SK-N-SH treated with all-trans-retinoic acid at 6 μM for 48 hours (cell line): ENCODE data around the gene RPL39L.

ENCODE experiments used
- ARNTL ChIP-seq: fragments of 450-650 bp; formaldehyde crosslinking; IDR thresholded peaks from 2 replicates; pipeline ENCODE4 v1.5.0; 2020; ENCODE audit warnings: low read depth, mild to moderate bottlenecking, moderate library complexity, borderline replicate concordance
- CSDC2 ChIP-seq: fragments of 250-450 bp; sonication (Bioruptor Pico); IDR thresholded peaks from 2 replicates; pipeline ENCODE4 v1.5.0; 2020; ENCODE audit warnings: mild to moderate bottlenecking, moderate library complexity
- CSRNP3 ChIP-seq: fragments of 250-450 bp; sonication (Bioruptor Pico); IDR thresholded peaks from 2 replicates; pipeline ENCODE4 v1.5.1; 2021; ENCODE audit warnings: mild to moderate bottlenecking, moderate library complexity
- ISL1 ChIP-seq: fragments of 250-450 bp; sonication (Bioruptor Pico); IDR thresholded peaks from 2 replicates; pipeline ENCODE4 v2.1.2; 2022; ENCODE audit warnings: mild to moderate bottlenecking, moderate library complexity
- PATZ1 ChIP-seq: fragments of 250-450 bp; sonication (Bioruptor Pico); IDR thresholded peaks from 2 replicates; pipeline ENCODE4 v1.8.0; 2020; ENCODE audit warnings: mild to moderate bottlenecking, moderate library complexity, borderline replicate concordance
- TSHZ2 ChIP-seq: fragments of 250-450 bp; sonication (Bioruptor Pico); IDR thresholded peaks from 2 replicates; pipeline ENCODE4 v1.5.0; 2020; ENCODE audit warnings: mild to moderate bottlenecking, moderate library complexity
- ZFP3 ChIP-seq: fragments of 250-450 bp; sonication (Bioruptor Pico); IDR thresholded peaks from 2 replicates; pipeline ENCODE4 v1.5.0; 2020; ENCODE audit warnings: mild to moderate bottlenecking, moderate library complexity
- ZNF565 ChIP-seq: fragments of 450-650 bp; formaldehyde crosslinking; conservative IDR thresholded peaks from 2 replicates; pipeline ENCODE4 v1.5.0; 2020; ENCODE audit warnings: low read depth, mild to moderate bottlenecking, moderate library complexity

GRCh38 chr3:187183903-187184302, 44.6 kb upstream of the RPL39L start:
- TF ChIP-seq ZNF565 (CRISPR knock-in tag) = no peak
- TF ChIP-seq ARNTL (CRISPR knock-in tag) = no peak
- no peak for TF ChIP-seq PATZ1
- no peak for TF ChIP-seq TSHZ2 (CRISPR knock-in tag)
- TF ChIP-seq CSDC2 (CRISPR knock-in tag) = no peak
- no peak for TF ChIP-seq CSRNP3
- TF ChIP-seq ZFP3 = no peak
- TF ChIP-seq ISL1 = no peak
